OCI-LY1 (cell line): ENCODE data around the gene ASRGL1.

ENCODE experiments used
- CTCF ChIP-seq: fragments of 200-600 bp; sonication (generic), shearing (Covaris generic); IDR thresholded peaks from 2 replicates; pipeline ENCODE4 v1.5.1; 2017; ENCODE audit warnings: mild to moderate bottlenecking, antibody characterized with exemption, low read length, moderate library complexity, mixed read lengths
- EZH2 ChIP-seq: fragments of 200-600 bp; sonication (generic), shearing (Covaris generic); IDR thresholded peaks from 2 replicates; pipeline ENCODE4 v1.8.0; 2017; ENCODE audit warnings: borderline replicate concordance, mixed run types, mild to moderate bottlenecking, antibody characterized with exemption, low read length, moderate library complexity, mixed read lengths

GRCh38 chr11:62370743-62371440 lies 33.6 kb downstream of the ASRGL1 start:
- TF ChIP-seq CTCF (no peak), EZH2 (no peak)
